B cell (primary cell): Measurements from ENCODE around the gene MEG3.

Experiments used
- EZH2 ChIP-seq: IDR thresholded peaks from 2 replicates; pipeline ENCODE4 v1.6.1; 2012; ENCODE audit warnings: borderline replicate concordance, low read depth, mild to moderate bottlenecking, moderate library complexity, low read length; ENCODE audit not compliant: insufficient read depth, poor library complexity, severe bottlenecking
- TF ChIP-seq, protein P1 (sequence below): fragments of 200-600 bp; IDR thresholded peaks from one replicate; pipeline ENCODE4 v1.8.0; 2022; ENCODE audit warnings: antibody characterized with exemption, mild to moderate bottlenecking

GRCh38 chr14:100802179-100802578 is 23.7 kb upstream of the MEG3 start:
- TF ChIP-seq, protein P1, sequence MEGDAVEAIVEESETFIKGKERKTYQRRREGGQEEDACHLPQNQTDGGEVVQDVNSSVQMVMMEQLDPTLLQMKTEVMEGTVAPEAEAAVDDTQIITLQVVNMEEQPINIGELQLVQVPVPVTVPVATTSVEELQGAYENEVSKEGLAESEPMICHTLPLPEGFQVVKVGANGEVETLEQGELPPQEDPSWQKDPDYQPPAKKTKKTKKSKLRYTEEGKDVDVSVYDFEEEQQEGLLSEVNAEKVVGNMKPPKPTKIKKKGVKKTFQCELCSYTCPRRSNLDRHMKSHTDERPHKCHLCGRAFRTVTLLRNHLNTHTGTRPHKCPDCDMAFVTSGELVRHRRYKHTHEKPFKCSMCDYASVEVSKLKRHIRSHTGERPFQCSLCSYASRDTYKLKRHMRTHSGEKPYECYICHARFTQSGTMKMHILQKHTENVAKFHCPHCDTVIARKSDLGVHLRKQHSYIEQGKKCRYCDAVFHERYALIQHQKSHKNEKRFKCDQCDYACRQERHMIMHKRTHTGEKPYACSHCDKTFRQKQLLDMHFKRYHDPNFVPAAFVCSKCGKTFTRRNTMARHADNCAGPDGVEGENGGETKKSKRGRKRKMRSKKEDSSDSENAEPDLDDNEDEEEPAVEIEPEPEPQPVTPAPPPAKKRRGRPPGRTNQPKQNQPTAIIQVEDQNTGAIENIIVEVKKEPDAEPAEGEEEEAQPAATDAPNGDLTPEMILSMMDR: no peak
- no peak for TF ChIP-seq EZH2
